Measurements from ENCODE around the gene IL22RA2.

- TF ChIP-seq EZH2 (IDR thresholded peaks at IDR 0.05) (no peak), POLR2AphosphoS5 (IDR thresholded peaks at IDR 0.05; ENCODE audit: borderline replicate concordance, low read depth, low read length) (no peak), FOXP2 (optimal IDR thresholded peaks at IDR 0.05; ENCODE audit: control extremely low read depth, extremely low read length, insufficient read depth) (no peak)
Observed at GRCh38 chr6:137193256-137194070, 20.0 kb upstream of the IL22RA2 start.

Measured in SK-N-MC (cell line).